ENCODE results near the gene FAN1. TPM values are rescaled to one million over a fixed set of nuclear protein-coding genes. Genes with fewer than 3 reads are reported as not detected.

Gene FAN1
- total and polyA plus RNA-seq, 4 donors: 7.3 to 23.0 (median 11.3) TPM

GRCh38 chr15:30870681-30871080 is 33.0 kb upstream of the FAN1 start:
- no peak overlapping the region for H3K27ac ChIP-seq (ENCODE audit: low read depth in 1 of 2, low read length in 1 of 2)
- no peaks in the 10 kb centered on the region for H3K36me3 ChIP-seq (ENCODE audit: control insufficient read depth in 4 of 4, insufficient read depth in 4 of 4, low read length in 4 of 4)
- no peak for TF ChIP-seq CTCF (IDR thresholded peaks at IDR 0.05; ENCODE audit: control extremely low read depth, extremely low read depth)
- H3K4me3 ChIP-seq: no peak overlapping the region
- ATAC-seq (ENCODE audit: insufficient read depth, low FRiP score) (no peak), DNase-seq (no peak)
- no peak overlapping the region for H3K9ac ChIP-seq (ENCODE audit: insufficient read depth in 1 of 2, low read length in 2 of 2)
- WGBS, 2 donors: 80 to 90% methylated on average over 1 of the region's 1 CpG
- no peaks in the 10 kb centered on the region for H3K9me3 ChIP-seq (ENCODE audit: control insufficient read depth in 4 of 4, insufficient read depth in 3 of 4, low read length in 3 of 4)
- no peaks in the 10 kb centered on the region for H3K4me1 ChIP-seq (ENCODE audit: control insufficient read depth in 5 of 5, insufficient read depth in 5 of 5, low read length in 5 of 5)
- H3K27me3 ChIP-seq (ENCODE audit: control insufficient read depth in 3 of 3, insufficient read depth in 3 of 3, low read length in 2 of 3): no peaks in the 10 kb centered on the region

GRCh38 chr15:30872341-30872748 is 31.4 kb upstream of the FAN1 start:
- no peak for TF ChIP-seq CTCF (IDR thresholded peaks at IDR 0.05; ENCODE audit: control extremely low read depth, extremely low read depth)
- WGBS, 2 donors: 90 to 95% methylated on average over 1 of the region's 1 CpG
- Histone ChIP-seq H3K27me3 (ENCODE audit: control insufficient read depth in 3 of 3, insufficient read depth in 3 of 3, low read length in 2 of 3) (no peaks in the 10 kb centered on the region), H3K9me3 (ENCODE audit: control insufficient read depth in 4 of 4, insufficient read depth in 3 of 4, low read length in 3 of 4) (no peaks in the 10 kb centered on the region), H3K9ac (ENCODE audit: insufficient read depth in 1 of 2, low read length in 2 of 2) (no peak overlapping the region), H3K4me3 (no peak overlapping the region), H3K27ac (ENCODE audit: low read depth in 1 of 2, low read length in 1 of 2) (no peak overlapping the region), H3K36me3 (ENCODE audit: control insufficient read depth in 4 of 4, insufficient read depth in 4 of 4, low read length in 4 of 4) (no peaks in the 10 kb centered on the region), H3K4me1 (ENCODE audit: control insufficient read depth in 5 of 5, insufficient read depth in 5 of 5, low read length in 5 of 5) (no peaks in the 10 kb centered on the region)
- ATAC-seq (ENCODE audit: insufficient read depth, low FRiP score): no peak
- no peak for DNase-seq

GRCh38 chr15:30877070-30877469 is 26.6 kb upstream of the FAN1 start:
- Histone ChIP-seq H3K36me3 (ENCODE audit: control insufficient read depth in 4 of 4, insufficient read depth in 4 of 4, low read length in 4 of 4) (no peaks in the 10 kb centered on the region), H3K27me3 (ENCODE audit: control insufficient read depth in 3 of 3, insufficient read depth in 3 of 3, low read length in 2 of 3) (peaks cover 0 to 2% (median 0%) of the 10 kb centered on the region in 3 donors), H3K4me1 (ENCODE audit: control insufficient read depth in 5 of 5, insufficient read depth in 5 of 5, low read length in 5 of 5) (no peaks in the 10 kb centered on the region), H3K4me3 (no peak overlapping the region), H3K9me3 (ENCODE audit: control insufficient read depth in 4 of 4, insufficient read depth in 3 of 4, low read length in 3 of 4) (no peaks in the 10 kb centered on the region), H3K27ac (ENCODE audit: low read depth in 1 of 2, low read length in 1 of 2) (no peak overlapping the region), H3K9ac (ENCODE audit: insufficient read depth in 1 of 2, low read length in 2 of 2) (no peak overlapping the region)
- DNase-seq (no peak), ATAC-seq (ENCODE audit: insufficient read depth, low FRiP score) (no peak)
- TF ChIP-seq CTCF (IDR thresholded peaks at IDR 0.05; ENCODE audit: control extremely low read depth, extremely low read depth): no peak

GRCh38 chr15:30878515-30878914 is 25.2 kb upstream of the FAN1 start:
- Histone ChIP-seq H3K9me3 (ENCODE audit: control insufficient read depth in 4 of 4, insufficient read depth in 3 of 4, low read length in 3 of 4) (peaks cover 0 to 3% (median 0%) of the 10 kb centered on the region in 4 donors), H3K27ac (ENCODE audit: low read depth in 1 of 2, low read length in 1 of 2) (no peak overlapping the region), H3K9ac (ENCODE audit: insufficient read depth in 1 of 2, low read length in 2 of 2) (no peak overlapping the region), H3K36me3 (ENCODE audit: control insufficient read depth in 4 of 4, insufficient read depth in 4 of 4, low read length in 4 of 4) (no peaks in the 10 kb centered on the region), H3K27me3 (ENCODE audit: control insufficient read depth in 3 of 3, insufficient read depth in 3 of 3, low read length in 2 of 3) (peaks cover 0 to 2% (median 0%) of the 10 kb centered on the region in 3 donors), H3K4me3 (no peak overlapping the region), H3K4me1 (ENCODE audit: control insufficient read depth in 5 of 5, insufficient read depth in 5 of 5, low read length in 5 of 5) (no peaks in the 10 kb centered on the region)
- 62% methylated on average over 1 of the region's 1 CpG for WGBS, 2 donors
- no peak for TF ChIP-seq CTCF (IDR thresholded peaks at IDR 0.05; ENCODE audit: control extremely low read depth, extremely low read depth)
- ATAC-seq (ENCODE audit: insufficient read depth, low FRiP score) (no peak), DNase-seq (no peak)
